ENCODE data around the gene MCC. TPM values are rescaled to one million over a fixed set of nuclear protein-coding genes. Genes with fewer than 3 reads are reported as not detected.

The MCC gene
- total RNA-seq, 1 donor from 2014 or later: 20.6 TPM

DNA sequence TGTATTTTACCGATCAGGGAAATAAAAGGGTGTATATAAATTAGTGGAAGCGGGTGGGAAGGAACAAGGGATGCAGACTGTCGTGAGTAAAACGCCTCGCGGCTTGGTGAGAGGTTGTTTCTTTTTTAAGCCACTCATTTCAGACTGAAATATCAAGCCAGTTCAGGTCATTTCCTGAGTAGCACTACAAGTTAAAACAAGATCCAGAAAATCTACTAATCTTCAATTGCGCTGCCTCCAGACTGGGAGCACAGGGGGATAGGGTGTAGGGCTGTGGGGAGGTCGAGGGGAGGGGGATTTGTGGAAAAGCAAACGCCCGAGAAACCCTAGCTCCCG, 194.3 kb downstream of the MCC start:
- Histone ChIP-seq H3K4me1 (peaks cover 12% of the 10 kb centered on the region), H3K27me3 (ENCODE audit: low read depth) (peaks cover 8% of the 10 kb centered on the region), H3K27ac (peak overlapping the region; percentile 77), H3K4me3 (peak overlapping the region; percentile 66), H3K36me3 (no peaks in the 10 kb centered on the region), H3K9me3 (no peaks in the 10 kb centered on the region)
- ATAC-seq (peak in 1 of 2 donors; percentile 25), DNase-seq (no peak)
- TF ChIP-seq, protein P1, sequence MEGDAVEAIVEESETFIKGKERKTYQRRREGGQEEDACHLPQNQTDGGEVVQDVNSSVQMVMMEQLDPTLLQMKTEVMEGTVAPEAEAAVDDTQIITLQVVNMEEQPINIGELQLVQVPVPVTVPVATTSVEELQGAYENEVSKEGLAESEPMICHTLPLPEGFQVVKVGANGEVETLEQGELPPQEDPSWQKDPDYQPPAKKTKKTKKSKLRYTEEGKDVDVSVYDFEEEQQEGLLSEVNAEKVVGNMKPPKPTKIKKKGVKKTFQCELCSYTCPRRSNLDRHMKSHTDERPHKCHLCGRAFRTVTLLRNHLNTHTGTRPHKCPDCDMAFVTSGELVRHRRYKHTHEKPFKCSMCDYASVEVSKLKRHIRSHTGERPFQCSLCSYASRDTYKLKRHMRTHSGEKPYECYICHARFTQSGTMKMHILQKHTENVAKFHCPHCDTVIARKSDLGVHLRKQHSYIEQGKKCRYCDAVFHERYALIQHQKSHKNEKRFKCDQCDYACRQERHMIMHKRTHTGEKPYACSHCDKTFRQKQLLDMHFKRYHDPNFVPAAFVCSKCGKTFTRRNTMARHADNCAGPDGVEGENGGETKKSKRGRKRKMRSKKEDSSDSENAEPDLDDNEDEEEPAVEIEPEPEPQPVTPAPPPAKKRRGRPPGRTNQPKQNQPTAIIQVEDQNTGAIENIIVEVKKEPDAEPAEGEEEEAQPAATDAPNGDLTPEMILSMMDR (IDR thresholded peaks at IDR 0.05): no peak
- intact Hi-C loops (cut with DNase I): no loop called here

DNA sequence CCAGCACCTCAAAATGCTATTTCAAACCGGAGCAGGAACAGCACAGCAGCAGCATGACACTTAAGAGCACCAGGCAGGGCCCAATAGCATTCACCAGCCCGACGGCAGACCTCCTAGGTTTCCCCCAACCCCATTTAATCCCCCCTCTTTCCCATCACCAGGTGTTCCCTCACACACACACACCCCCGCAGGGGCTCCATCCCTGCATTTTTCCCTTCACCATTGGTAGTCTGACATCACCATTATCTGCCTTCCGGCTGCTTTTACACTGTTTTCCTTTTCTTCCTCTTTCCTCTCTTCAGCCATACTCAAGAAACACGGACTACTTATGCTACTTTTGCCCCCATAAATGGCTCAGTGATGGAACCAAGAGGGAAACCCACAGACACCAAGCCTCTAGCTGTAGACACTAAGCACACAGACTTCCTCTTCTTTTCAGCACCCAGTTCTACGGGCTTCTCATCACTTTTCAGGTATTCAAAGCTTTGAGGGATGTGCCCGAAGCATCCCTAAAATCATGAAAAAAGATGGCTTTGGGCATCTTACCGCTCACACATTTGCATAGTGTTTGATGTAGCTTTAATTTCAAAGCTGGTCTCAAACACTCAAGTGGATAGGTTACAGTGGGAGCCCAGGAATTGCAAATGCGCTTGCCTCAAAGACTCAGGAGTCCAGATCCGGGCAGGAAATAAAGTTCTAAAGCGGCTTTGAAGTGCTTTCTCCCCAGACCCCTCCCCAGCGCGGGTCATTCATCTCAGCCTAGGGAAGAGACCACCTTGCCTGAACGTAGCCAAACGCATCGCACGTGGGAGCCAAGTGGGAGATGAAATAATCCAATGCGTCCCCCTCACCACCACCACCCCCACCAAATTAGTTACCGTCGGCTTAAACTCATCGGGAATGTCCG, 194.9 kb downstream of the MCC start:
- intact Hi-C loops (cut with DNase I): no loop called here
- TF ChIP-seq, protein P1 (IDR thresholded peaks at IDR 0.05): no peak
- no peak for ATAC-seq
- H3K27ac ChIP-seq: peak overlapping the region; percentile 77
- peak overlapping the region; percentile 66 for H3K4me3 ChIP-seq
- H3K4me1 ChIP-seq: peaks cover 12% of the 10 kb centered on the region
- H3K27me3 ChIP-seq (ENCODE audit: low read depth): peaks cover 8% of the 10 kb centered on the region
- no peaks in the 10 kb centered on the region for H3K9me3 ChIP-seq
- no peaks in the 10 kb centered on the region for H3K36me3 ChIP-seq
- DNase-seq: no peak

DNA sequence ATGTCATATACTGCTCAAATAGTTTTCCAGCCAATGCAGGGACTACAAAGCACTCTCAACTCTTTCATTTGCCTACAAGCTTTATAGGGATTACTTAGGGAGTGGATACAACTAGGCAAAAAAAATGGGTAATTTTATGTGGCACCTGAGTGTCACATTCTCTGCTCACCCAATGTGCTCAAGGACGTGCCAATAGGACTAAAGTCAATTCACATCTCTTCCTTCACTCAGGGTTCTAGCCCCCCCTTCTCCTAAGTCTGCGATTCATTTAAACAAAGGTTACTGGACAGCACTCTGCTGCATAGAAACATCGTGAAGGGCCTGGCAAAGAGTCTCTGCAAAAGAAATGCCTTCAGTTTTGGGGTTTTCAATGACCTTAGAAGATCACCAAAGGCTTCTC, 195.8 kb downstream of the MCC start:
- intact Hi-C loops (cut with DNase I): no loop called here
- Histone ChIP-seq H3K27me3 (ENCODE audit: low read depth) (peaks cover 8% of the 10 kb centered on the region), H3K4me1 (peaks cover 12% of the 10 kb centered on the region)

DNA sequence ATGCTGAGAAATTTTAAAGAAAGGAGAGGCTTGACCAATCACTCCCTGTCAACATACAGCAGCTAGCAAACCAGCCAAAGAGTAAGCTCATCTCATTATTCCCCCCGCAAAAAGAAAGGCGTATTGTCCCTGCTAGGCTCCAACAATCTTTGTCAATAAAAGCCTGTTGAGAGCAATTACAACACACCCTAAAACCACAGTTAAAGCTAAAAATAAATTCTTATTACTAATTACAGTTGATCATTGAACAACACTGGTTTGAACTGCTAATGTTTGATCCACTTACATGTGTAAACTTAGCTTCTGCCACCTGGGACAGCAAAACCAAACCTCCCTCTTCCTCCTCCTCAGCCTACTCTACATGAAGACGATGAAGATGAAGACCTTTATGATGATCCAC, 204.7 kb downstream of the MCC start:
- H3K4me1 ChIP-seq: no peaks in the 10 kb centered on the region
- H3K4me3 ChIP-seq: no peak overlapping the region
- DNase-seq: no peak
- H3K36me3 ChIP-seq: no peaks in the 10 kb centered on the region
- no peaks in the 10 kb centered on the region for H3K9me3 ChIP-seq
- no peaks in the 10 kb centered on the region for H3K27me3 ChIP-seq (ENCODE audit: low read depth)
- TF ChIP-seq, protein P1 (IDR thresholded peaks at IDR 0.05): no peak
- intact Hi-C loops (cut with DNase I): no loop called here
- ATAC-seq: no peak
- no peak overlapping the region for H3K27ac ChIP-seq

More for the DNA sequence above, 195.8 kb downstream of the MCC start:
- Histone ChIP-seq H3K36me3 (no peaks in the 10 kb centered on the region), H3K27ac (no peak overlapping the region), H3K9me3 (no peaks in the 10 kb centered on the region), H3K4me3 (peak overlapping the region; percentile 66)
- TF ChIP-seq, protein P1 (IDR thresholded peaks at IDR 0.05): no peak
- ATAC-seq (no peak), DNase-seq (no peak)

DNA sequence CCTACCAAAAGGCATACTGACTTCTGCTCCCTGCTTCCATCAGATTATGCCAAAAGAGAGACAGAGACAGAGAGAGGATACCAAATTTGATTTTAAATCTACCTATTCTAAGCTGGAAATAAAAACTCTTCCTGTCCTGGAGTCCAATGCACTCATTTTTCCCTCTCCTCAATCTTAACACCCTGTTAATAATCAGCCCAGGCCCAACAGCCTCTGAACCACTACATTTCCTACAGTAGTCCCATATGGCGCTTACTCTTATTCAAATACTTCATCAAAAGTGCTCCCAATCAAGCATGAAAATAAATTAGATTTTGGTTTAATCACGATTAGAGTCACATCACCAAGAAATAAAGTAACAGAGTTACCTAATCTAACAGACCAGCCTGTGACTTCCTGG, 205.8 kb downstream of the MCC start:
- H3K27me3 ChIP-seq (ENCODE audit: low read depth): no peaks in the 10 kb centered on the region
- DNase-seq (no peak), ATAC-seq (no peak)
- intact Hi-C loops (cut with DNase I): no loop called here
- no peak overlapping the region for H3K4me3 ChIP-seq
- H3K9me3 ChIP-seq: no peaks in the 10 kb centered on the region
- no peak overlapping the region for H3K27ac ChIP-seq
- H3K4me1 ChIP-seq: no peaks in the 10 kb centered on the region
- TF ChIP-seq, protein P1 (IDR thresholded peaks at IDR 0.05): no peak
- H3K36me3 ChIP-seq: no peaks in the 10 kb centered on the region
